22Rv1 (cell line): ENCODE data around the gene ZBTB44.
A peak's percentile ranks its signal among the peaks of the same experiment; 100 is the strongest.

Source experiments
- H3K27ac ChIP-seq: fragments of 450-650 bp; 2 replicates; pipeline ENCODE4 v1.5.1; 2017
- ZFX ChIP-seq: fragments of 450-650 bp; IDR thresholded peaks from 2 replicates; pipeline ENCODE4 v1.6.1; 2017; ENCODE audit warnings: antibody characterized with exemption, borderline replicate concordance
- TF ChIP-seq, protein P1 (sequence below): fragments of 450-650 bp; IDR thresholded peaks from 2 replicates; pipeline ENCODE4 v1.5.1; 2017; ENCODE audit warnings: mild to moderate bottlenecking

Gene ZBTB44, protein sequence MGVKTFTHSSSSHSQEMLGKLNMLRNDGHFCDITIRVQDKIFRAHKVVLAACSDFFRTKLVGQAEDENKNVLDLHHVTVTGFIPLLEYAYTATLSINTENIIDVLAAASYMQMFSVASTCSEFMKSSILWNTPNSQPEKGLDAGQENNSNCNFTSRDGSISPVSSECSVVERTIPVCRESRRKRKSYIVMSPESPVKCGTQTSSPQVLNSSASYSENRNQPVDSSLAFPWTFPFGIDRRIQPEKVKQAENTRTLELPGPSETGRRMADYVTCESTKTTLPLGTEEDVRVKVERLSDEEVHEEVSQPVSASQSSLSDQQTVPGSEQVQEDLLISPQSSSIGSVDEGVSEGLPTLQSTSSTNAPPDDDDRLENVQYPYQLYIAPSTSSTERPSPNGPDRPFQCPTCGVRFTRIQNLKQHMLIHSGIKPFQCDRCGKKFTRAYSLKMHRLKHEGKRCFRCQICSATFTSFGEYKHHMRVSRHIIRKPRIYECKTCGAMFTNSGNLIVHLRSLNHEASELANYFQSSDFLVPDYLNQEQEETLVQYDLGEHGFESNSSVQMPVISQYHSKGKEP

DNA sequence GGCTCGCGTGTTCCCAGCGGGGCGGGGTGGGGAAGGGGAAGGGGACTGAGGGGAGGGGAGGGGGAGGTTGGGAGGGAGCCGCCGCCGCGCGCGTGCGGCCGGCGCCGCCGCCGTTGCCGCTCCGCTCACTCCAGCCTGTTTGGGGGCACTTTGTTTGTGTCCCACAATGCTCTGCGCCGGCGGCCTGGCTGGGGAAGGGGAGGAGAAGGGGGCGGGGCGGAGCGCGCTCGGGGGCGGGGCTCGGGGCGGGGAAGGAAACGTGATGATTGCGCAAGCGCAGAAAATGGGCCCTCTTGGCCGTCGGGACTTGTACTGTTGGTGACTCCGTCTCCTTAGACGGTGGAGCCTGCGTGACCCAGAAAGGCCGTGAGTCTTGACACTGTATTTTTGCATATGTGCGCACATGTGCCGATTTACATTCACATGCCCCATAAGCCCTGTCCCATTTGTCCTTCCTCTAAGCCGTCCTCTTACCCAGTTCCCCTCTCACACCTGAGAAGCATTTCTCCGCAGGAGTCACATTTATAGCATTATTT lies at the start of gene ZBTB44:
TSS of gene ZBTB44 (minus strand) at position 168 of the 536 bp plus-strand sequence. CDS start 53,044 bp downstream, outside the sequence.
- TF ChIP-seq ZFX = no peak
- TF ChIP-seq, protein P1, sequence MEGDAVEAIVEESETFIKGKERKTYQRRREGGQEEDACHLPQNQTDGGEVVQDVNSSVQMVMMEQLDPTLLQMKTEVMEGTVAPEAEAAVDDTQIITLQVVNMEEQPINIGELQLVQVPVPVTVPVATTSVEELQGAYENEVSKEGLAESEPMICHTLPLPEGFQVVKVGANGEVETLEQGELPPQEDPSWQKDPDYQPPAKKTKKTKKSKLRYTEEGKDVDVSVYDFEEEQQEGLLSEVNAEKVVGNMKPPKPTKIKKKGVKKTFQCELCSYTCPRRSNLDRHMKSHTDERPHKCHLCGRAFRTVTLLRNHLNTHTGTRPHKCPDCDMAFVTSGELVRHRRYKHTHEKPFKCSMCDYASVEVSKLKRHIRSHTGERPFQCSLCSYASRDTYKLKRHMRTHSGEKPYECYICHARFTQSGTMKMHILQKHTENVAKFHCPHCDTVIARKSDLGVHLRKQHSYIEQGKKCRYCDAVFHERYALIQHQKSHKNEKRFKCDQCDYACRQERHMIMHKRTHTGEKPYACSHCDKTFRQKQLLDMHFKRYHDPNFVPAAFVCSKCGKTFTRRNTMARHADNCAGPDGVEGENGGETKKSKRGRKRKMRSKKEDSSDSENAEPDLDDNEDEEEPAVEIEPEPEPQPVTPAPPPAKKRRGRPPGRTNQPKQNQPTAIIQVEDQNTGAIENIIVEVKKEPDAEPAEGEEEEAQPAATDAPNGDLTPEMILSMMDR = no peak
- peak within 1 kb of the TSS; percentile 68 for H3K27ac ChIP-seq

DNA sequence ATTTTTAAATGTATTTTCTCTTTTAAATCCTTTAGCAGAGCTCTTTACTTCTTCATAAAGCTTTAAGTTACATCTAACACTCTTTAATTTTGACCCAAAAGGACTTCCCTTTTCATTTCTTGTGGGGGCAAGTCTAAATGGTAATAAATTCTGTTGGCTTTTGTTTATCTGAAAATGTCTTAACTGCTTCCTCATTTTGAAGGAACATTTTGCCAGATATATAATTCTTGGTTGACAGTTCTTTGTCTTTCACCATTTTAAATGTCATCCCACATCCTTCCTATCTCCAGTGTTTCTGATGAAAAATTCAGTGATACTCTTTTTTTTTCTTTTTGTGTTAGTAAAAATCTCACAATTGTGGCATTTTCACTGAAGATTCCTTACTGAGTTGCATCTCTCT lies 44.7 kb upstream of the ZBTB44 start:
- H3K27ac ChIP-seq = no peak overlapping the region
- no peak for TF ChIP-seq ZFX
- TF ChIP-seq, protein P1 = no peak

DNA sequence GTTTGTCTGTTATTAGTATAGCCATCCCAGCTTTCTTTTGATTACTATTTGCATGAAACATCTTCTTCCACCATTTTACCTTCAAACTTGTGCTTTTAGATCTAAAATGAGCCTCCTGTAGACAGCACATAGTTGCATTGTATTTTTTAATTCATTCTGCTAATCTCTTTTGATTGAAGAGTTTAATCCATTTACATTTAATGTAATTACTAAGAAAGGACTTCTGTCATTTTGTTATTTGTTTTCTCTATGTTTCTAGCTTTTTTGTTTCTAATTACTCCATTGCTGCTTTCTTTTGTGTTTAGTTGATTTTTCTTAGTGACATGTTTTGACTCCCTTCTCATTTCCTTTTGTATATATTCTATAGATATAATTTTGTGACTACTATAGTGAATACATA lies 43.7 kb upstream of the ZBTB44 start:
- H3K27ac ChIP-seq = no peak overlapping the region
- TF ChIP-seq, protein P1 = no peak
- no peak for TF ChIP-seq ZFX

DNA sequence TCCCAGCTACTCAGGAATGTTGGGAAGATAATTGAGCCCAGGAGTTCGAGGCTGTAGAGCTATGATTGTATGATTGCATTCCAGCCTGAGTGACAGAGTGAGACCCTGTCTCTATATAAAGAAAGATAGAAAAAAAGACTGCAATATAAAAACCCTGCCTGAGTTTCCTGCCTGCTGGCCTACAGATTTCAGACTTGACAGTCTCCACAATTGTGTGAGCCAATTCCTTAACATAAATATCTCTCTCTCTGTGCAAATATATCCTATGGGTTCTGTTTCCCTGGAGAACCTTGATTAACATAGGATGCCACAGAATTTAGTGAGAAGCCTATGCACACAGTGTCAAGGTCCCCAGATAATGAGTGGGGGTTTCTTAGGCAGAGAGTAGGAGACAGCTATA lies 32.5 kb upstream of the ZBTB44 start:
- TF ChIP-seq, protein P1 = no peak
- TF ChIP-seq ZFX = no peak

DNA sequence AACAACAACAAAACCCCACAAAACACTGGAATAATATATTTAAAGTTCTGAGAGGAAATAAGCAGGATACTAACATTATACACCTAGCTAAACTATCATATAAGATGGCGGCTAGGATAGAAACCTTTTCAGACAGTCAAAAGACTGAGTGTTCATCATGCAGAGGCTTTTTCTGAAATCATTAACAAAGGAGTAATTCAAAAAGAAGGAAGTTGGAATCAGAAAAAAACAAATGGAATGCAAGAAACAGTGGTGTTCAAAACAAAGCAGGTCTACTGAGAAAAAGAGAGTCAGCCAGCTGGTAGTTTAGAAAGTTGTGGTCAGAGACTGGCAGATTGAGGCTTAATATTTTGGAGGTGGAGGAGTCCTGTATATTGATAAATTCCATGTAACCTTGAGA lies 30.1 kb upstream of the ZBTB44 start:
- TF ChIP-seq, protein P1 = no peak
- no peak for TF ChIP-seq ZFX
- no peak overlapping the region for H3K27ac ChIP-seq

More for the DNA sequence above, 32.5 kb upstream of the ZBTB44 start:
- no peak overlapping the region for H3K27ac ChIP-seq

DNA sequence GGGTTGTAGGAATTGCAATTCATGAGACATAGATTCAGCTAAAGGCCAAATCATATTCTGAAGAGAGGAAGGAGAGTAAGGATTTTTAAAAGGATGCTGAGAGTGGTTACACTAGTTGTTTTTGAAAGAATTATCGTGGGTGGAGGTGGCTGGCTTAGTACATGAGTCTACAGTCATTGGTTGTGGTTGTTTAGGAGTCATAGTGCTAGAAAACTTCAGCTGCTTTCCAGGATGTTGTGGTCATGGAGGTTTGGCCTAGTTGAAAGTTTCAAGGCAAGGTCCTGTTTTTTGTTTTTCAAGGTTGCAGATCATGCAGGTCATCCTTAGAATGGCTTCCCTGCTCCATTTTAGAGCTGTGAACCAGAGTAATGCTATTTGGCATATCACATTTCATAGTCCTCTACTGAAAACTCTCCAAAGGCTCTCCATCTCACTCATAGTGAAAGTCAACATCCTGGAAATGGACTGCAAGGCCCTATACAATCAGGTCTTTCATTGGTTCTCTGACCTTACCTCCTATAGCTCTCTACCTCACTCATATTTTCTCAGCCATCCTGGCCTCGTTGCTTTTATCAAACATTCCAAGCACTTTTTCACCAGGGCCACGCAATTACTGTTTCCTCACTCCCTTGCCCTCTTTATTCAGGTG lies 26.1 kb upstream of the ZBTB44 start:
- no peak overlapping the region for H3K27ac ChIP-seq

More for the DNA sequence above, 26.1 kb upstream of the ZBTB44 start:
- TF ChIP-seq ZFX = no peak
- TF ChIP-seq, protein P1 = no peak
